Hepatocyte (in vitro differentiated cells): ENCODE measurements around the gene MON2.

Source experiments
- EZH2 ChIP-seq: fragments of 200-600 bp; sonication (generic); IDR thresholded peaks from 2 replicates; pipeline ENCODE4 v1.6.1; 2016; ENCODE audit warnings: antibody characterized with exemption, mild to moderate bottlenecking, borderline replicate concordance
- EZH2phosphoT487 ChIP-seq: fragments of 200-600 bp; sonication (generic); IDR thresholded peaks from one replicate; pipeline ENCODE4 v1.6.1; 2018; ENCODE audit warnings: antibody characterized with exemption, mild to moderate bottlenecking, low read depth, moderate library complexity; ENCODE audit not compliant: unreplicated experiment, severe bottlenecking
- TF ChIP-seq, protein P1 (sequence below): fragments of 200-600 bp; sonication (generic); IDR thresholded peaks from 2 replicates; pipeline ENCODE4 v1.5.1; 2016; ENCODE audit warnings: antibody characterized with exemption, mild to moderate bottlenecking; ENCODE audit not compliant: poor library complexity

GRCh38 chr12:62606654-62607053 lies 140.0 kb downstream of the MON2 start:
- TF ChIP-seq, protein P1, sequence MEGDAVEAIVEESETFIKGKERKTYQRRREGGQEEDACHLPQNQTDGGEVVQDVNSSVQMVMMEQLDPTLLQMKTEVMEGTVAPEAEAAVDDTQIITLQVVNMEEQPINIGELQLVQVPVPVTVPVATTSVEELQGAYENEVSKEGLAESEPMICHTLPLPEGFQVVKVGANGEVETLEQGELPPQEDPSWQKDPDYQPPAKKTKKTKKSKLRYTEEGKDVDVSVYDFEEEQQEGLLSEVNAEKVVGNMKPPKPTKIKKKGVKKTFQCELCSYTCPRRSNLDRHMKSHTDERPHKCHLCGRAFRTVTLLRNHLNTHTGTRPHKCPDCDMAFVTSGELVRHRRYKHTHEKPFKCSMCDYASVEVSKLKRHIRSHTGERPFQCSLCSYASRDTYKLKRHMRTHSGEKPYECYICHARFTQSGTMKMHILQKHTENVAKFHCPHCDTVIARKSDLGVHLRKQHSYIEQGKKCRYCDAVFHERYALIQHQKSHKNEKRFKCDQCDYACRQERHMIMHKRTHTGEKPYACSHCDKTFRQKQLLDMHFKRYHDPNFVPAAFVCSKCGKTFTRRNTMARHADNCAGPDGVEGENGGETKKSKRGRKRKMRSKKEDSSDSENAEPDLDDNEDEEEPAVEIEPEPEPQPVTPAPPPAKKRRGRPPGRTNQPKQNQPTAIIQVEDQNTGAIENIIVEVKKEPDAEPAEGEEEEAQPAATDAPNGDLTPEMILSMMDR: no peak
- TF ChIP-seq EZH2phosphoT487 (no peak), EZH2 (no peak)
